CD4-positive, alpha-beta T cell (primary cell): ENCODE measurements around the gene NKX3-2. TPM values are rescaled to one million over a fixed set of nuclear protein-coding genes. Genes with fewer than 3 reads are reported as not detected.

Experiments used
- ATAC-seq: fragments of 200-7000 bp; cut with Tn5 transposase; one replicate; pipeline ENCODE4 v1.10.0; 2022; ENCODE audit warnings: mild to moderate bottlenecking; ENCODE audit not compliant: poor library complexity
- CTCF ChIA-PET: fragments of 350-600 bp; sonication (Branson Sonifier 250); formaldehyde crosslinking; loops from one replicate; lab custom pipeline; 2021; ENCODE audit warnings: antibody characterized with exemption, inconsistent platforms; lab: Charles Lee
- POLR2A ChIA-PET: fragments of 350-600 bp; sonication (Branson Sonifier 250); formaldehyde crosslinking; loops from one replicate; lab custom pipeline; 2021; ENCODE audit warnings: antibody characterized with exemption, inconsistent platforms; lab: Charles Lee
- DNase-seq, 14 experiments: peaks; one replicate each; pipeline ENCODE4 v3.0.0-alpha.2; 2013 to 2020; ENCODE audit warnings: mixed read lengths in 2 of 14
- H3K27ac ChIP-seq, 2 donors: one replicate each; pipeline versions ENCODE4 v1.5.1 to v1.7.0; 2013; ENCODE audit warnings: low read length in 2 of 2, low read depth in 1 of 2, mild to moderate bottlenecking in 1 of 2
- H3K27me3 ChIP-seq, 2 experiments: 1 replicate in 1 of 2; 2 replicates in 1 of 2; pipeline versions ENCODE4 v1.6.1 to v1.7.0; 2013; ENCODE audit warnings: low read length in 2 of 2, control low read depth in 1 of 2, mild to moderate bottlenecking in 1 of 2, moderate library complexity in 1 of 2; ENCODE audit not compliant: insufficient read depth in 2 of 2, control insufficient read depth in 1 of 2
- H3K36me3 ChIP-seq: one replicate; pipeline ENCODE4 v1.6.1; 2013; ENCODE audit warnings: low read length, control low read depth; ENCODE audit not compliant: insufficient read depth
- H3K4me1 ChIP-seq: one replicate; pipeline ENCODE4 v1.6.1; 2013; ENCODE audit warnings: low read length, control low read depth; ENCODE audit not compliant: insufficient read depth
- H3K4me3 ChIP-seq: one replicate; pipeline ENCODE4 v1.5.1; 2013; ENCODE audit warnings: mild to moderate bottlenecking, low read length, moderate library complexity
- H3K9me3 ChIP-seq, 2 experiments: 1 replicate in 1 of 2; 2 replicates in 1 of 2; pipeline versions ENCODE4 v1.6.1 to v1.7.0; 2013; ENCODE audit warnings: low read length in 2 of 2, mild to moderate bottlenecking in 2 of 2, control low read depth in 1 of 2, moderate library complexity in 1 of 2; ENCODE audit not compliant: control insufficient read depth in 1 of 2, insufficient read depth in 1 of 2
- H3K27ac Mint-ChIP-seq: one replicate; pipeline ENCODE4 v1.8.0; 2020; ENCODE audit warnings: mixed read lengths
- H3K27me3 Mint-ChIP-seq: one replicate; pipeline ENCODE4 v1.8.0; 2021; ENCODE audit warnings: mixed read lengths
- H3K36me3 Mint-ChIP-seq: one replicate; pipeline ENCODE4 v1.8.0; 2021; ENCODE audit warnings: low read depth, mixed read lengths
- H3K4me1 Mint-ChIP-seq: one replicate; pipeline ENCODE4 v1.8.0; 2021; ENCODE audit warnings: low read depth, mixed read lengths
- H3K4me3 Mint-ChIP-seq: one replicate; pipeline ENCODE4 v1.8.0; 2020; ENCODE audit warnings: mild to moderate bottlenecking, mixed read lengths
- H3K9me3 Mint-ChIP-seq: one replicate; pipeline ENCODE4 v1.8.0; 2020; ENCODE audit warnings: mixed read lengths
- intact Hi-C, 2 experiments: fragments of 100-400 bp; cut with DNase I in 1 of 2; cut with micrococcal nuclease in 1 of 2; formaldehyde crosslinking; loops; one replicate each; pipeline versions ENCODE4 v1.15.1 to v1.9.0; 2023 to 2025; cut with DNase I, micrococcal nuclease
- total RNA-seq, 174 experiments: library from RNA in 2 of 174; stranded (reverse) in 2 of 174; gene quantifications; one replicate each; pipeline ENCODE4 v1.2.3 and lab custom pipeline; 2021 to 2026
- TF ChIP-seq, protein P1 (sequence below): fragments of 200-600 bp; IDR thresholded peaks from one replicate; pipeline ENCODE4 v1.8.0; 2022; ENCODE audit warnings: antibody characterized with exemption, mild to moderate bottlenecking

NKX3-2 gene
- total RNA-seq, 2 experiments from 2014 or later, result not detected

DNA sequence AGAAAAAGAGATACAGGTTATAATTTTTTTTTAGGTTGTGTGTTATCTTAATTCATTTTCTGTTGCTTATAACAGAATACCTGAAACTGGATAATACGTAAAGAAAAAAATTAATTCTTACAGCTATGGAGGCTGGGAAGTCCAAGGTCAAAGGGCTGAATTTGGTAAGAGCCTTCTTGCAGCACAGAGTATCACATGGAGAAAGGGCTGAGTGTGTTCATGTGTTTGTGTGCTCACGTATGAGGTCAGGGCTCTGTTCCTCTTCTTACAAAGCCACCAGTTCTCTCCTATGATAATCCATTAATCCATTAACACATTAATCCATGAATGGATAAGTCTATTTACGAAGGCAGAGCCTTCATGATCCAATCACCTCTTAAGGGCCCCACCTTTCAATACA, 51.6 kb downstream of the NKX3-2 start:
- no peaks in the 10 kb centered on the region for H3K4me1 Mint-ChIP-seq
- intact Hi-C loops, result no loop called here
- TF ChIP-seq, protein P1, sequence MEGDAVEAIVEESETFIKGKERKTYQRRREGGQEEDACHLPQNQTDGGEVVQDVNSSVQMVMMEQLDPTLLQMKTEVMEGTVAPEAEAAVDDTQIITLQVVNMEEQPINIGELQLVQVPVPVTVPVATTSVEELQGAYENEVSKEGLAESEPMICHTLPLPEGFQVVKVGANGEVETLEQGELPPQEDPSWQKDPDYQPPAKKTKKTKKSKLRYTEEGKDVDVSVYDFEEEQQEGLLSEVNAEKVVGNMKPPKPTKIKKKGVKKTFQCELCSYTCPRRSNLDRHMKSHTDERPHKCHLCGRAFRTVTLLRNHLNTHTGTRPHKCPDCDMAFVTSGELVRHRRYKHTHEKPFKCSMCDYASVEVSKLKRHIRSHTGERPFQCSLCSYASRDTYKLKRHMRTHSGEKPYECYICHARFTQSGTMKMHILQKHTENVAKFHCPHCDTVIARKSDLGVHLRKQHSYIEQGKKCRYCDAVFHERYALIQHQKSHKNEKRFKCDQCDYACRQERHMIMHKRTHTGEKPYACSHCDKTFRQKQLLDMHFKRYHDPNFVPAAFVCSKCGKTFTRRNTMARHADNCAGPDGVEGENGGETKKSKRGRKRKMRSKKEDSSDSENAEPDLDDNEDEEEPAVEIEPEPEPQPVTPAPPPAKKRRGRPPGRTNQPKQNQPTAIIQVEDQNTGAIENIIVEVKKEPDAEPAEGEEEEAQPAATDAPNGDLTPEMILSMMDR, result no peak
- Histone ChIP-seq H3K9me3 (no peaks in the 10 kb centered on the region), H3K36me3 (no peaks in the 10 kb centered on the region), H3K27me3 (peaks cover 4 to 34% of the 10 kb centered on the region in 2 experiments), H3K4me3 (no peak overlapping the region), H3K27ac (no peak overlapping the region), H3K4me1 (no peaks in the 10 kb centered on the region)
- no peak for DNase-seq
- no peak for ATAC-seq
- H3K9me3 Mint-ChIP-seq, result no peaks in the 10 kb centered on the region
- ChIA-PET POLR2A (no interaction called here), CTCF (no interaction called here)
- no peak overlapping the region for H3K4me3 Mint-ChIP-seq
- no peaks in the 10 kb centered on the region for H3K36me3 Mint-ChIP-seq
- no peak overlapping the region for H3K27ac Mint-ChIP-seq
- peaks cover 75% of the 10 kb centered on the region for H3K27me3 Mint-ChIP-seq

Other genes with a start within 250 kb of the NKX3-2 start
- 1 to 10 TPM; 3.9 to 4.2 TPM for gene RAB28, start 60.2 kb downstream of the NKX3-2 start, total RNA-seq
- gene BOD1L1, start 83.2 kb upstream of the NKX3-2 start, total RNA-seq, result 10 to 100 TPM; 39.3 to 39.6 TPM